Stomach (tissue), 9 donors: ENCODE measurements around the gene NECTIN1. TPM values are rescaled to one million over a fixed set of nuclear protein-coding genes. Genes with fewer than 3 reads are reported as not detected.

ENCODE experiments used
- DNase-seq, 2 donors: peaks; one replicate each; pipeline versions ENCODE4 v3.0.0 to v3.0.0-alpha.2; 2013 to 2019
- H3K27ac ChIP-seq, 5 donors: fragments of 200-600 bp in 4 of 5; sonication (generic) in 4 of 5; one replicate each; pipeline ENCODE4 v1.5.1; 2013 to 2019; ENCODE audit warnings: mild to moderate bottlenecking in 1 of 5, moderate library complexity in 1 of 5
- H3K27me3 ChIP-seq, 3 donors: fragments of 200-600 bp; sonication (generic); one replicate each; pipeline ENCODE4 v1.5.1; 2017 to 2019; ENCODE audit warnings: mixed run types in 1 of 3
- H3K36me3 ChIP-seq, 4 donors: fragments of 200-600 bp; sonication (generic); 1 replicate in 3 of 4; 2 replicates in 1 of 4; pipeline ENCODE4 v1.5.1; 2016 to 2019
- H3K4me1 ChIP-seq, 4 donors: fragments of 200-600 bp; sonication (generic); one replicate each; pipeline ENCODE4 v1.5.1; 2016 to 2019
- H3K4me3 ChIP-seq, 4 donors: fragments of 200-600 bp; sonication (generic) in 3 of 4; one replicate each; pipeline ENCODE4 v1.5.1; 2016 to 2019; ENCODE audit warnings: mild to moderate bottlenecking in 1 of 4
- H3K9me3 ChIP-seq, 4 donors: fragments of 200-600 bp; sonication (generic); one replicate each; pipeline ENCODE4 v1.5.1; 2016 to 2019
- CTCF ChIP-seq, 7 experiments: fragments of 450-650 bp in 4 of 7; fragments of 200-600 bp in 3 of 7; sonication (generic) in 3 of 7; IDR thresholded peaks; one replicate each; pipeline ENCODE4 v1.5.1; 2016 to 2019; ENCODE audit warnings: antibody characterized with exemption in 7 of 7, control low read depth in 2 of 7, mild to moderate bottlenecking in 1 of 7
- EP300 ChIP-seq: sonication (generic); formaldehyde crosslinking; IDR thresholded peaks from one replicate; pipeline ENCODE4 v1.6.1; 2017; ENCODE audit warnings: antibody characterized with exemption
- POLR2A ChIP-seq, 4 donors: fragments of 450-650 bp; IDR thresholded peaks; one replicate each; pipeline ENCODE4 v1.6.1; 2016; ENCODE audit warnings: antibody characterized with exemption in 4 of 4, control low read depth in 2 of 4, mild to moderate bottlenecking in 1 of 4, moderate library complexity in 1 of 4
- POLR2AphosphoS5 ChIP-seq, 3 donors: sonication (generic); formaldehyde crosslinking; IDR thresholded peaks; one replicate each; pipeline ENCODE4 v1.6.1; 2016; ENCODE audit warnings: antibody characterized with exemption in 3 of 3
- WGBS, 5 donors: extraction: QIAGEN DNeasy Blood & Tissue Kit in 3 of 5; methylation state at CpG; one replicate each; pipeline versions ENCODE4 v1.1.5 to v1.1.7; 2013 to 2018; 5-methylcytosine and 5-hydroxymethylcytosine counted together
- intact Hi-C: fragments of 100-400 bp; cut with DNase I; formaldehyde crosslinking; loops from one replicate; pipeline ENCODE4 v1.15.1; 2023; ENCODE audit warnings: low total_unique reads
- polyA plus RNA-seq, 3 donors: library from polyadenylated mRNA; stranded (reverse); fragments of 200-250 nt; gene quantifications; one replicate each; pipeline ENCODE4 v1.2.3, GENCODE V29; 2013
- total RNA-seq, 5 donors: library from RNA; depleted of rRNA; stranded (reverse); fragments of >200 nt; gene quantifications; one replicate each; pipeline versions ENCODE4 v1.1.0 to v1.2.3, GENCODE V29; 2014 to 2016
- donor health status: healthy with polysubstance abuse.
- donor health status: Bipolar disorder and iron deficiency.
- donor health status: healthy.

NECTIN1 gene
- total and polyA plus RNA-seq, 8 donors: 1.2 to 92.1 (median 6.0) TPM

GRCh38 chr11:119714189-119714588 is 14.8 kb downstream of the NECTIN1 start:
- Histone ChIP-seq H3K4me1 (peaks cover 11 to 30% (median 14%) of the 10 kb centered on the region in 4 donors), H3K27me3 (no peaks in the 10 kb centered on the region), H3K4me3 (no peak overlapping the region), H3K27ac (no peak overlapping the region), H3K9me3 (no peaks in the 10 kb centered on the region), H3K36me3 (no peaks in the 10 kb centered on the region)
- intact Hi-C loops: no loop called here
- 79 to 94% (median 89%) methylated on average over 2 to 8 of the region's 8 CpGs for WGBS, 5 donors
- DNase-seq: no peak
- TF ChIP-seq POLR2AphosphoS5 (IDR thresholded peaks at IDR 0.05) (no peak), POLR2A (IDR thresholded peaks at IDR 0.05) (no peak), CTCF (IDR thresholded peaks at IDR 0.05) (no peak), EP300 (no peak)

- no peaks in the 10 kb centered on the region for H3K9me3 ChIP-seq
- no peaks in the 10 kb centered on the region for H3K27me3 ChIP-seq
- H3K4me3 ChIP-seq: no peak overlapping the region
- intact Hi-C loops: no loop called here
- 37 to 61% (median 51%) methylated on average over 9 of the region's 9 CpGs for WGBS, 5 donors
- DNase-seq: peak in 1 of 2 donors; percentile 83
- no peaks in the 10 kb centered on the region for H3K36me3 ChIP-seq
- TF ChIP-seq POLR2A (IDR thresholded peaks at IDR 0.05): no peak
- no peak for TF ChIP-seq EP300
- no peak for TF ChIP-seq CTCF (IDR thresholded peaks at IDR 0.05)
- TF ChIP-seq POLR2AphosphoS5 (IDR thresholded peaks at IDR 0.05): no peak
- H3K4me1 ChIP-seq: peaks cover 11 to 30% (median 14%) of the 10 kb centered on the region in 4 donors
- H3K27ac ChIP-seq: peak overlapping the region in 2 of 5 donors; percentile 19 to 46
These were observed 15.5 kb downstream of the NECTIN1 start for GRCh38 chr11:119713359-119714040.

- no peaks in the 10 kb centered on the region for H3K36me3 ChIP-seq
- no peaks in the 10 kb centered on the region for H3K9me3 ChIP-seq
- peak overlapping the region in 2 of 5 donors; percentile 19 to 46 for H3K27ac ChIP-seq
- peaks cover 11 to 30% (median 14%) of the 10 kb centered on the region in 4 donors for H3K4me1 ChIP-seq
- DNase-seq: no peak
- H3K4me3 ChIP-seq: no peak overlapping the region
- no peaks in the 10 kb centered on the region for H3K27me3 ChIP-seq
- TF ChIP-seq EP300 (no peak), CTCF (IDR thresholded peaks at IDR 0.05) (no peak), POLR2A (IDR thresholded peaks at IDR 0.05) (no peak), POLR2AphosphoS5 (IDR thresholded peaks at IDR 0.05) (no peak)
- intact Hi-C loops: no loop called here
- WGBS, 5 donors: 58 to 75% (median 62%) methylated on average over 10 of the region's 10 CpGs
These were observed 16.3 kb downstream of the NECTIN1 start for GRCh38 chr11:119712459-119713358.

GRCh38 chr11:119712006-119712405 is 17.0 kb downstream of the NECTIN1 start:
- H3K27ac ChIP-seq: no peak overlapping the region
- no peaks in the 10 kb centered on the region for H3K27me3 ChIP-seq
- no peak for DNase-seq
- H3K36me3 ChIP-seq: no peaks in the 10 kb centered on the region
- no peaks in the 10 kb centered on the region for H3K9me3 ChIP-seq
- no peak overlapping the region for H3K4me3 ChIP-seq
- intact Hi-C loops: no loop called here
- 60 to 82% (median 73%) methylated on average over 9 of the region's 9 CpGs for WGBS, 5 donors
- TF ChIP-seq EP300 (no peak), POLR2A (IDR thresholded peaks at IDR 0.05) (no peak), CTCF (IDR thresholded peaks at IDR 0.05) (no peak), POLR2AphosphoS5 (IDR thresholded peaks at IDR 0.05) (no peak)
- peaks cover 11 to 30% (median 14%) of the 10 kb centered on the region in 4 donors for H3K4me1 ChIP-seq
